Sigmoid colon (tissue), 7 donors: ENCODE data around the gene PPP4R3A. TPM values are rescaled to one million over a fixed set of nuclear protein-coding genes. Genes with fewer than 3 reads are reported as not detected.

Experiments used
- DNase-seq: peaks from one replicate; pipeline ENCODE4 v3.0.0-alpha.2; 2019
- H3K27ac ChIP-seq, 4 donors: fragments of 200-600 bp; sonication (generic); one replicate each; pipeline ENCODE4 v1.5.1; 2016 to 2019; ENCODE audit warnings: mild to moderate bottlenecking in 1 of 4
- H3K27me3 ChIP-seq, 3 donors: fragments of 200-600 bp; sonication (generic); one replicate each; pipeline ENCODE4 v1.5.1; 2019; ENCODE audit warnings: mild to moderate bottlenecking in 1 of 3
- H3K36me3 ChIP-seq, 4 donors: fragments of 200-600 bp; sonication (generic); one replicate each; pipeline ENCODE4 v1.5.1; 2016 to 2019
- H3K4me1 ChIP-seq, 4 donors: fragments of 200-600 bp; sonication (generic); one replicate each; pipeline ENCODE4 v1.5.1; 2017 to 2019
- H3K4me3 ChIP-seq, 4 donors: fragments of 200-600 bp; sonication (generic); one replicate each; pipeline ENCODE4 v1.5.1; 2017 to 2019; ENCODE audit warnings: mild to moderate bottlenecking in 2 of 4, moderate library complexity in 1 of 4
- H3K9me3 ChIP-seq, 4 donors: fragments of 200-600 bp in 3 of 4; sonication (generic) in 3 of 4; one replicate each; pipeline versions ENCODE4 v1.5.1 to v1.6.1; 2013 to 2019
- CTCF ChIP-seq, 4 experiments: fragments of 450-650 bp in 3 of 4; fragments of 200-600 bp in 1 of 4; IDR thresholded peaks; one replicate each; pipeline ENCODE4 v1.5.1; 2016 to 2019; ENCODE audit warnings: antibody characterized with exemption in 4 of 4, mild to moderate bottlenecking in 3 of 4, moderate library complexity in 2 of 4
- EP300 ChIP-seq, 4 donors: sonication (generic); formaldehyde crosslinking; IDR thresholded peaks; one replicate each; pipeline ENCODE4 v1.6.1; 2017; ENCODE audit warnings: antibody characterized with exemption in 4 of 4
- POLR2A ChIP-seq, 2 donors: fragments of 450-650 bp; IDR thresholded peaks; one replicate each; pipeline ENCODE4 v1.6.1; 2016; ENCODE audit warnings: antibody characterized with exemption in 2 of 2, mild to moderate bottlenecking in 2 of 2, moderate library complexity in 2 of 2
- POLR2AphosphoS5 ChIP-seq, 4 donors: sonication (generic); formaldehyde crosslinking; IDR thresholded peaks; one replicate each; pipeline ENCODE4 v1.6.1; 2017; ENCODE audit warnings: antibody characterized with exemption in 4 of 4
- WGBS, 2 donors: extraction: QIAGEN DNeasy Blood & Tissue Kit; methylation state at CpG; one replicate each; pipeline ENCODE4 v1.1.7; 2013; 5-methylcytosine and 5-hydroxymethylcytosine counted together
- intact Hi-C: fragments of 100-400 bp; cut with DNase I; formaldehyde crosslinking; loops from one replicate; pipeline ENCODE4 v1.15.1; 2023
- polyA plus RNA-seq, 3 donors: library from polyadenylated mRNA; stranded (reverse); fragments of 200-250 nt; gene quantifications; one replicate each; pipeline ENCODE4 v1.2.3, GENCODE V29; 2013
- total RNA-seq, 4 donors: library from RNA; depleted of rRNA; stranded (reverse); fragments of >200 nt; gene quantifications; one replicate each; pipeline ENCODE4 v1.1.0, GENCODE V29; 2016
- donor health status: healthy with polysubstance abuse.
- donor health status: Bipolar disorder and iron deficiency.
- donor health status: healthy.

Gene PPP4R3A
- total RNA-seq: 10 to 100 TPM; 69.6 to 78.9 (median 75.1) TPM
- polyA plus RNA-seq: 10 to 100 TPM; 46.2 to 92.2 (median 68.7) TPM

- no peaks in the 10 kb centered on the region for H3K9me3 ChIP-seq
- DNase-seq: peak; percentile 97
- TF ChIP-seq EP300 (IDR thresholded peaks at IDR 0.05) (peak in 3 of 4 donors; percentile 22 to 59 (median 46)), CTCF (IDR thresholded peaks at IDR 0.05) (no peak), POLR2AphosphoS5 (IDR thresholded peaks at IDR 0.05) (peak; percentile 80 to 93 (median 92)), POLR2A (IDR thresholded peaks at IDR 0.05) (peak; percentile 68 to 82)
- peak within 1 kb of the TSS; percentile 86 to 100 (median 96) for H3K4me3 ChIP-seq
- H3K27me3 ChIP-seq: no peaks in the 10 kb centered on the region
- H3K27ac ChIP-seq: peak within 1 kb of the TSS; percentile 99 to 100 (median 100)
- H3K4me1 ChIP-seq: peaks cover 0 to 36% (median 30%) of the 10 kb centered on the region in 4 donors
- peaks cover 0 to 7% (median 0%) of the 10 kb centered on the region in 4 donors for H3K36me3 ChIP-seq
- 0 to 1% methylated on average over 95 of the region's 95 CpGs for WGBS, 2 donors
- intact Hi-C loops: loop anchor here (5.0 to 10.0 kb wide), 2 partner anchors 392 to 1126 kb away; no protein-coding TSS in a partner anchor
These were observed at the start of gene PPP4R3A for GRCh38 chr14:91510171-91511042. TSS of gene PPP4R3A (minus strand) at chr14:91510310. CDS start at chr14:91509647, 663 bp downstream.

DNA sequence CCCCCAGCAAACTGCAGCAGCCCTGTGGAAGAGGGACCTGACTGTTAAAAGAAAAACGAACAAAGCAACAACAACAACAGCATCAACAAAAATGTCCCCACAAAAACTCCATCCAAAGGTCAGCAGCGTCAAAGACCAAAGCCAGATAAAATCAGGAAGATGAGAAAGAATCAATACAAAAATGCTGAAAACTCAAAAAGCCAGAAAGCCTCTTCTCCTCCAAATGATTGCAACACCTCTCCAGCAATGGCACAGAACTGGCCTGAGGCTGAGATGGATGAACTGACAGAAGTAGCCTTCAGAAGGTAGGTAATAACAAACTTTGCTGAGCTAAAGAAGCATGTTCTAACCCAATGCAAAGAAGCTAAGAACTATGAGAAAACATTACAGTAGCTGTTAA, 45.4 kb upstream of the PPP4R3A start:
- Histone ChIP-seq H3K4me1 (no peaks in the 10 kb centered on the region), H3K4me3 (no peak overlapping the region), H3K36me3 (no peaks in the 10 kb centered on the region), H3K27ac (no peak overlapping the region), H3K9me3 (no peaks in the 10 kb centered on the region), H3K27me3 (no peaks in the 10 kb centered on the region)
- no peak for DNase-seq
- intact Hi-C loops: no loop called here
- 13 to 66% methylated on average over 2 of the region's 2 CpGs for WGBS, 2 donors
- TF ChIP-seq POLR2A (IDR thresholded peaks at IDR 0.05): no peak
- TF ChIP-seq EP300 (IDR thresholded peaks at IDR 0.05): no peak
- TF ChIP-seq POLR2AphosphoS5 (IDR thresholded peaks at IDR 0.05): no peak
- TF ChIP-seq CTCF (IDR thresholded peaks at IDR 0.05): no peak

DNA sequence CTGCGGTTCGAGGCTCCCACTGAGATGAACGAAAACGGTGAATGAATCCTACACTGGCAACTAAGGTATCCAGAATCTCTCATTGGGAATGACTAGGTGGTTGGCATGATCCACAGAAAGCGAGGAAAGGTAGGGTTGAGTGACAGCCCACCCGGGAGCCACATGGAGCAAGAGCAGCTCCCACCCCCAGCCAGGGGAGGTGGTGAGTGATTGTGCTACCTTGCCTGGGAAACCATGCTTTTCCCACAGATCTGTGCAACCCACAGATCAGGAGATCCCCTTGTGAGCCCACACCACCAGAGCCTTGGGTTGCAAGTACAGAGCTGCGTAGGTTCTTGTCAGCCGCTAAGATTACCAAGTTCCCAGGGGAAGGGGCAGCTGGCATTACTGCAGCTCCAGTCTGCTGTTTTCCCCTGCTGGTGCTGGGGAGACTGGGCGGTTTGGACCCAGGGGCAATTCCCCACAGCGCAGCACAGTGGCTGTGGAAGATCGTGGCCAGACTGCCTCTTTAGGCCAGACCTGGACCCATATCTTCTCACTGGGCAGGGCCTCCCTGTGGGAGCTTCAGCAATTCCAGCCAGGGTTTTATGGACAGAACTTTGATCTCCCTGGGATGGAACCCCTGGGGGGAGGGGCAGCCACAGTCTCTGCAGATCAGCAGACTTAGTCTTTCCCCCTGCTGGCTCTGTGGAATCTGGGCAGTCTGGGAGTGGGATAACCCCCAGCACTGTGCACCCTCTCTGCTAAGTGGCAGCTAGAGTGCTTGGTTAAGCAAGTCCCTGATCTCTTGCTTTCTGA, 44.6 kb upstream of the PPP4R3A start:
- Histone ChIP-seq H3K27me3 (no peaks in the 10 kb centered on the region), H3K9me3 (no peaks in the 10 kb centered on the region), H3K4me3 (no peak overlapping the region), H3K4me1 (no peaks in the 10 kb centered on the region), H3K36me3 (no peaks in the 10 kb centered on the region), H3K27ac (no peak overlapping the region)
- no peak for DNase-seq
- 77% methylated on average over 11 of the region's 11 CpGs for WGBS, 2 donors
- TF ChIP-seq POLR2A (IDR thresholded peaks at IDR 0.05) (no peak), EP300 (IDR thresholded peaks at IDR 0.05) (no peak), POLR2AphosphoS5 (IDR thresholded peaks at IDR 0.05) (no peak), CTCF (IDR thresholded peaks at IDR 0.05) (no peak)
- intact Hi-C loops: no loop called here

DNA sequence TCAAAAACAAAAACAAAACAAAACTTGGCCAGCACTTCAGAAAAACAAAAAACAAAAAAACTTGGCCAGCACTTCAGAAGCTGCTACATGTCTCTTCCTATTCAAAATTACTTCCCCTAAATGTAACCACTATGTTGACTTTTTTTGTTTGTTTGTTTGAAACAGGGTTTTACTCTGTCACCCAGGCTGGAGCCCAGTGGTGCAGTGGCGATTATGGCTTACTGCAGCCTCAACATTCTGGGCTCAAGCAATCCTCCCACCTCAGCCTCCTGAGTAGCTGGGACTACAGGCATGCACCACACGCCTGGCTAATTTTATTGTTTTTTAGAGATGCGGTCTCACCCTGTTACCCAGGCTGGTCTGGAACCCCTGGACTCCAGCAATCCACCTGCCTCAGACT, 38.0 kb upstream of the PPP4R3A start:
- no peak for DNase-seq
- Histone ChIP-seq H3K27ac (no peak overlapping the region), H3K36me3 (no peaks in the 10 kb centered on the region), H3K27me3 (no peaks in the 10 kb centered on the region), H3K4me3 (no peak overlapping the region), H3K9me3 (no peaks in the 10 kb centered on the region), H3K4me1 (no peaks in the 10 kb centered on the region)
- intact Hi-C loops: no loop called here
- no peak for TF ChIP-seq EP300 (IDR thresholded peaks at IDR 0.05)
- no peak for TF ChIP-seq POLR2AphosphoS5 (IDR thresholded peaks at IDR 0.05)
- TF ChIP-seq CTCF (IDR thresholded peaks at IDR 0.05): no peak
- no peak for TF ChIP-seq POLR2A (IDR thresholded peaks at IDR 0.05)
- WGBS, 2 donors: 89% methylated on average over 3 of the region's 3 CpGs
